GM21423 (cell line): Measurements from ENCODE around the gene ZFAND3.

ENCODE experiments used
- ATAC-seq: cut with Tn5 transposase; IDR thresholded peaks from one replicate; pipeline ENCODE4 v1.9.1; 2021; ENCODE audit warnings: mild to moderate bottlenecking, moderate library complexity; ENCODE audit not compliant: unreplicated experiment

The ZFAND3 gene

GRCh38 chr6:38175786-38176185 is 356.3 kb downstream of the ZFAND3 start:
- no peak for ATAC-seq

DNA sequence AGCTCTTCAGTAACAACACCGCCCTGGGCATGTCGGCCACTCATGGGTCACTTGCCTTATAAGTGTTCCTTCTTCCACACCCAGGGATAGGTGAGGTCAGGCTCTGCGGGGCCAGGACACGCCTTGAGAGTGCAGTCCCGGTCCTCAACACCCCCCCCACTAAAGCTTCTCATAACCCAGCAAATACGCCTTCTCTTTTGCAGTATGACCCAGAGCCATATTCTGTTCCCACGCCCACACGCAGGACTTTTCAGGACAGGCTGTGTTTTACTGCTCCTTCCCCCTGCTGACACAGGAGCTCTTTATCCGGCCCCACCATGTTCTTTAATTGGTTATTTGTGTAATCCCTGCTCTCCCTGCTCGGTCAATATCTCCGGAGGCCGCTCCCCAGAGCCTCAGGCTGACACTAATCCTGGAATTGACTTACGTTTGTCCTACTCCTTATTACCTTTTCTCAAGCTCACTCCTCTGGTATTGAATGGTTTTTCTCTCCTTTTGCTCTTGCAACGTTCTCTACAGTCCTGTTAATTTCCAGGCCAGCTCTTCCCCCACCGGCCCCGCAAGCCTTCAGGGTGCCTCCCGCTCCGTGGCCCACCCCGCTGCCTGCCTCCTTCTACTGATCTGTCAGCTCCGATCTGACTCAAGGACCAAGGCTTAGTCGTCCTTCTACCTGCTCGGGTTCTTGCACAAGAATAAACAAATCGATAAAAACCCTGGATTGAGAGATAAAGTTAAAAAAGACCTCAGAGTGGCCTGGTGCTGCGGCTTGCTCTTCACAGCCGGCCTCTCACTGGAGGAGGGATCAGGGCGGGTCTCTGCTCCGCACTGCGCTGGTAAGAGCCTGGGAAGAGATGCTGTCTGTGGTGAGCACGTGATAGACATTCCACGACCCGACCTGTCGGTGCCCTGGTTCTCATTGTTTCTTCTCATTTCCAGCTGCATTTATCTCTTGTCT is 357.5 kb downstream of the ZFAND3 start:
- no peak for ATAC-seq

- no peak for ATAC-seq
Observed at GRCh38 chr6:38177882-38178583, 358.5 kb downstream of the ZFAND3 start.

GRCh38 chr6:38178584-38178886 is 359.0 kb downstream of the ZFAND3 start:
- ATAC-seq, result no peak

DNA sequence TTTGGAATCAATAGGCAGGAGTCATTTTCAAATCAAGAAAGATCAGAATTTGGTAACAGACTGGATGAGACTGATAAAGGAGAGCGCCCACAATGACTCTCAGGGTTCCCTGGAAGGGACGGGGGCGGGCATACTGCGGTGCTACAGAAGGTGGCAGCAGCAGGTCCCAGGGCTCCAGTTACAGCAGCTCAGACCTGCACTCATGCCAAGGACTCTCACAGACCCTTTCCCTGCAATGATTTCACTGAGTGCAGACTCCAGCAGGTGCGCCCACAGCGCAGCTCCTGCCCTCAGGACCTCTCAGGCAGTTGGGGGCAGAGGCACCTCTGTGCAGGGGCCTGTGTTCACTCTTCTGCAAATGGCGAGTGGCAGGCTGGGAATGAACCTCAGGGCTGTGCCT is 359.8 kb downstream of the ZFAND3 start:
- no peak for ATAC-seq

DNA sequence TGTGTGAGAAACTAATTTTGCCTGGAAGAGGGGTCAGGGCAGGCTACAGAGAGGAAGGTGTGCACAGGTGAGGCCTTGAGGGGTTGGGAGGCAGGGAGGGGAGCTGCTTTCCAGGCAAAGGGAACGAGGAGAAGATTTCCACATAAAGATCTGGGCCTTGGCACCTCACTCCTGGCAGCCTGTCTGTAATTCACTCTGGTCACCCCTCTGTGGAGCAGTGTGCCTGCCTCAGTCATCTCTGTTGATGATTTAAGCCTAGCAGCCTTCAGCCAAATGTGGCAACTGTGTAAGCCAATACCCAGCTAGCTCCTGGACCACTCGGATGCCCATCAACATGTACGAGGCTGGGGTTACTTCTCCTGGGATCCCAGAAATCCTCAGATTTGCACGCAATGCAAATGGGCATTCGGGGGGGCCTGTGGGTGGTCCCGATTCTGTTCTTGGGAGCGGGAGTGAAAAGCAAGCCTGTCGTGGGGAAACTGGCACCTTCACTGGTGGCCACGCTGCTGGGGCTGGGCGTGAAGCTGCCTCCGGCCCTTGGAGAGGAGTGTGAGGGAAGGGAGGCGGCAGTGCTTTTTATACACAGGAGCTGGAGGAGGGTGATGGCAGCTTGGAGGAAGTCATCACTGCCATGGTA is 360.4 kb downstream of the ZFAND3 start:
- ATAC-seq, result no peak

DNA sequence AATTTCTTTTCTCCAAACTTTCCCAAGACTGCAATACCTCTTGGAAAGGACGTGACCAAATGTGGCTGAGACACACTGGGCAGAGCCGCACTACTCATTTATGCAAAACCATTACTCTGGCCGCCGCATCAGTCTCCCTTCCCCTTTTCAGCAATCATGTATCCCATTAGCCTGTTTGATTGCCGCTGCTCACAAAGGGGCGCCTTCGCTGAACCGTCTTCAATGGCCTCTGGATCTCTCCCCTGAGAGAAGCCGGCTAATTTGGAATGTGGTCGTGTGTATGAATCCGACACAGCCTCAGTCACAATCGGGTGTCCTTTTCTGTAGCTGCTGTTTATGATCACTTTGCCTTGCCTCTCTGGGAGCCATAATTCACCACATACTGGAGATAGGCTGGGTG is 361.1 kb downstream of the ZFAND3 start:
- ATAC-seq, result no peak

GRCh38 chr6:38182426-38182825 is 362.9 kb downstream of the ZFAND3 start:
- ATAC-seq, result no peak

GRCh38 chr6:38183856-38184584 is 364.5 kb downstream of the ZFAND3 start:
- no peak for ATAC-seq

DNA sequence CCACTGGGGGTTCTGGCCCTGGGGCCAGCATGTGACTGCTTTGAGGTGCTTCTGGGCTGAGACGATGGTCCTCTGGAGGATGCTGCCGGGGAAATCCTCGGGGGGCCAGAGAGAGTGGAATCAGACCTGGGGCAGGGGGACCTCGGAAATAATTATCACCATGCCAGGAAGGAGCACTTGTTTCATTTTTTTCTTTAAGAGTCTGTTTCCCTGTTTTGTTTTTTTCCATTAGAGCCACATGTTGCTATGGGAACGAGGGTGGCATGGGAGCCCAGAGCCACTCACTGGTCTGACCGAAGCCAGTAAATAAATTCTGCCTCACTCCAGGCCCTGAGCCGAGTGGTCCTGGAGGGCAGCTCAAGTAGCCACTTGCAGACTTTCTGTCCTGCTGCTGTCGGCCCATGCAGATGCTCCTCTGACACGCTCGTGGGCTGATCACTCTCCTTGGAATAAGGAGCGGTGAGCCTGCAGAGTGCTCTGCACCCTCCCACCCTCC is 365.1 kb downstream of the ZFAND3 start:
- no peak for ATAC-seq

GRCh38 chr6:38185244-38185643 is 365.7 kb downstream of the ZFAND3 start:
- no peak for ATAC-seq

GRCh38 chr6:38185752-38186151 is 366.2 kb downstream of the ZFAND3 start:
- no peak for ATAC-seq

DNA sequence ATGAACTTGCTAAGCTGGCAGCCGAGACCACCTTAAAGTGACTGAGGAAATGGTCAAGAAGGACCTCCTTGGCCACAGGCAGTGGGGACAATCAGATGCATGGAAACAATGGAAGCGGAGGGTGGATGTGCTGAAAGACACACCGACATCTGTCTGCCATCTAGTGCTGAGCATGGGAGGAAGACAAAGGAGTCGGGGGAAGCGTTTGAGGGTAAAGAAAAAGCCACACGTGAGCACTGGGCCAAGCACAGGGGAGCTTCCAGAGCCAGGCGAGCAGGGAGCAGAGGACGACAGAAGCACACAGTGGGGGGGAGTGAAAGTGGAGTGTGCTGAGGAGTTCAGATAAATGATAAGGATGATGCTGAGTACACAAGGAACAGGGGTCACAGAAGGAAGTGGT is 367.8 kb downstream of the ZFAND3 start:
- ATAC-seq, result no peak

DNA sequence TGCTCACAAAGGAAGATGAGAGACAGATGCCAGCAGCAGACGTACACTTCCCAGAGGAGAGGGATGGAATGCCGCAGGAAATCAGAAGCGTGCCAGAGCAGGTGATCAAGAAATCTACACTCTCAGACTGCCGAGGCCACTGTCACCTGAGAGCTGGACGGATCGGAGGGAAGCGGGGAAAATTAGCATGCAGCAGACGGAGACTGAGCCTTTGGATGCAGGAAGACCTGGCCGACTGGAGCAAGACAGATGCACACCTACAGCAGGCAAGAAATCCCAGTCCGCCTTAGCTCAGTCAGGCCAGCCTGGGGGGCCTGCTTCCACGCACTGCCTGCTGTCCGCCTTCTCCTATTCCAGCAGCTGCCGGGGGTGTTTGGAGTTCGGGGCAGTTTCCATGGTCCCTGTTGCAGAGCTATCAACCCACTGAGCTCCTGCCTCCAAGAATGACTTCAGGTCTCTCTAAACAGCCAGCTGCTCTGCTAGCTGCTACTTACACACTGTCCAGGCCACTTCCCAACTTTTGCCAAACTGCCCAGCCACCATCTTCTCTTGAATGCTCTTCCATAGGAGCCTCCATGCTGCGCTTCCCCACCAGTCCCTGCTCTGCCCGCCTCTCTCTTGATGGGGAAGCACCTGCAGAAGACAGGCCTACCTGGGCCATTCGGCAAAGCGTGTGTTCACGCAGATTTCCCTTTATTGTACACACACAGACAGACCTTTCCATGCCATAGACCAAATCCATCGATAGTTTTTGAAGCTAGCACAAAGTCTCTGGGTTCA is 368.5 kb downstream of the ZFAND3 start:
- no peak for ATAC-seq

- no peak for ATAC-seq
Observed at GRCh38 chr6:38188677-38189335, 369.3 kb downstream of the ZFAND3 start.

- no peak for ATAC-seq
Observed at GRCh38 chr6:38191418-38191817, 371.9 kb downstream of the ZFAND3 start.

GRCh38 chr6:38192011-38192410 is 372.5 kb downstream of the ZFAND3 start:
- no peak for ATAC-seq

GRCh38 chr6:38192487-38192886 is 373.0 kb downstream of the ZFAND3 start:
- no peak for ATAC-seq

DNA sequence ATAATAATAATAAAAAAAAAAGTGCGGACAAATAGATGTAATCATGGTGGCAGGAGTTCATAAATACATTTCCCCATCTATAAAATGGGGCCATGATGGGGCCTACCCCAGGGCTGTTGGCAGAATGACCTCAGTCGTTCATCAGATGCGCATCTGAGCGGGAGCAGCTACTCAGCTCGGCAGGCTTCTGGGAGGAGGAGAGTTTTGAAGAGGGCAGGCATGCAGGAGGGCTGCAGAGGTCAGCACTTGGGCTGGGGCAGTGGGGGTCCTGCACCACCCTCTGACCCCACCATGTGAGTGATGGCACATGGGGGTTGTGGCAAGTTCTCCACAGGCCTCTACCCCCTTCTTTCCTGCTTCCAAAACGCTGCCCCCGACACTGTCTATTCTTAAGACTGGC is 373.5 kb downstream of the ZFAND3 start:
- ATAC-seq, result no peak
